ENCODE results near the gene PIP5K1B. TPM values are rescaled to one million over a fixed set of nuclear protein-coding genes. Genes with fewer than 3 reads are reported as not detected.

PIP5K1B gene
- total RNA-seq, 6 donors from 2014 or later = 22.4 to 76.8 (median 47.2) TPM

DNA sequence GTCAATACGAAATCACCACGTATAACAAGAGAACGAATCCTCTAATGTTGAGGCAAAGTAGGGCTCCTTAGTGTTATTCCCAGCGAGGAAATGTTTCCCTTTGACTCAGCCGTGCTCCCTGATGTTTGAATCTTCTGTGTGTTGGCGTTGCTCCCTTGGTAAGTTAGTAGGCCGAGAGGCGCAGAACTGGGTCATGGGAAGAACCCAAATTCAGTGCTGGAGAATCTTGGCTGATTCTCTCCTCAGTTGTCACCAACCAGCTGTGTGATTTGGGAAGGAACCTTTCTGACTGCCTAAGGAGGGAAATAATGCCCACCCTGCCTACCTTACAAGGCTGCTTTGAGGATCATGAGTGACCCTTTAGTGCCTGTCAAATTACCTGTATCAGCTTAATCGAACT is 286.4 kb downstream of the PIP5K1B start:
- ATAC-seq (ENCODE audit: low FRiP score in 2 of 2) = no peak
- DNase-seq = no peak
- WGBS, 2 donors = 86 to 91% methylated on average over 9 of the region's 9 CpGs
- no peaks in the 10 kb centered on the region for H3K27me3 ChIP-seq
- H3K9me3 ChIP-seq = no peaks in the 10 kb centered on the region
- H3K27ac ChIP-seq = no peak overlapping the region
- H3K4me1 ChIP-seq = no peaks in the 10 kb centered on the region
- H3K4me3 ChIP-seq = no peak overlapping the region
- peaks cover 0 to 4% (median 0%) of the 10 kb centered on the region in 4 donors for H3K36me3 ChIP-seq
- TF ChIP-seq POLR2A (IDR thresholded peaks at IDR 0.05) = no peak

DNA sequence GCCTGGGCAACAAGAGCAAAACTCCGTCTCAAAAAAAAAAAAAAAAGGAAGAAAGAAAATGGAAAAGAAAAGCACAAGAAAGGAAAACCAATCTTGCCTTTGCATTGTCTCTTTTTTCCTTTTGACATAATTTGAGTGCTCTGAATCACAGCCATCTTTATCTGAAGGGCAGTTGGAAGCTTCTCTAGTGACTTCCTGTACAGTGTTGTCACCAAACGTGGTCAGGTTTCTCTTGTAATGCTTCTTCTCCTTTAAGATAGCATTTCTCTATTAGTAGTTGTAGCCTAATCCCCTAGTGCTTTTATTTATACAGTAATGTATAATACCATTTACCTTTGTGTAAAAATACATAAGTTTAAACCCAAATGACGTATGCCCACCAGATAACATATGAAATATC is 290.7 kb downstream of the PIP5K1B start:
- H3K4me3 ChIP-seq = no peak overlapping the region
- peak overlapping the region; percentile 27 to 70 (median 39) for H3K27ac ChIP-seq
- H3K27me3 ChIP-seq = no peaks in the 10 kb centered on the region
- peaks cover 0 to 4% (median 0%) of the 10 kb centered on the region in 4 donors for H3K36me3 ChIP-seq
- WGBS, 2 donors = 52 to 63% methylated on average over 3 of the region's 3 CpGs
- TF ChIP-seq POLR2AphosphoS5 (IDR thresholded peaks at IDR 0.05) (no peak), EP300 (IDR thresholded peaks at IDR 0.05) (no peak), POLR2A (IDR thresholded peaks at IDR 0.05) (no peak)
- TF ChIP-seq, protein P1, sequence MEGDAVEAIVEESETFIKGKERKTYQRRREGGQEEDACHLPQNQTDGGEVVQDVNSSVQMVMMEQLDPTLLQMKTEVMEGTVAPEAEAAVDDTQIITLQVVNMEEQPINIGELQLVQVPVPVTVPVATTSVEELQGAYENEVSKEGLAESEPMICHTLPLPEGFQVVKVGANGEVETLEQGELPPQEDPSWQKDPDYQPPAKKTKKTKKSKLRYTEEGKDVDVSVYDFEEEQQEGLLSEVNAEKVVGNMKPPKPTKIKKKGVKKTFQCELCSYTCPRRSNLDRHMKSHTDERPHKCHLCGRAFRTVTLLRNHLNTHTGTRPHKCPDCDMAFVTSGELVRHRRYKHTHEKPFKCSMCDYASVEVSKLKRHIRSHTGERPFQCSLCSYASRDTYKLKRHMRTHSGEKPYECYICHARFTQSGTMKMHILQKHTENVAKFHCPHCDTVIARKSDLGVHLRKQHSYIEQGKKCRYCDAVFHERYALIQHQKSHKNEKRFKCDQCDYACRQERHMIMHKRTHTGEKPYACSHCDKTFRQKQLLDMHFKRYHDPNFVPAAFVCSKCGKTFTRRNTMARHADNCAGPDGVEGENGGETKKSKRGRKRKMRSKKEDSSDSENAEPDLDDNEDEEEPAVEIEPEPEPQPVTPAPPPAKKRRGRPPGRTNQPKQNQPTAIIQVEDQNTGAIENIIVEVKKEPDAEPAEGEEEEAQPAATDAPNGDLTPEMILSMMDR (IDR thresholded peaks at IDR 0.05) = no peak
- ATAC-seq (ENCODE audit: low FRiP score in 2 of 2) (no peak), DNase-seq (no peak)
- H3K9me3 ChIP-seq = no peaks in the 10 kb centered on the region
- peaks cover 0 to 16% (median 6%) of the 10 kb centered on the region in 4 donors for H3K4me1 ChIP-seq

DNA sequence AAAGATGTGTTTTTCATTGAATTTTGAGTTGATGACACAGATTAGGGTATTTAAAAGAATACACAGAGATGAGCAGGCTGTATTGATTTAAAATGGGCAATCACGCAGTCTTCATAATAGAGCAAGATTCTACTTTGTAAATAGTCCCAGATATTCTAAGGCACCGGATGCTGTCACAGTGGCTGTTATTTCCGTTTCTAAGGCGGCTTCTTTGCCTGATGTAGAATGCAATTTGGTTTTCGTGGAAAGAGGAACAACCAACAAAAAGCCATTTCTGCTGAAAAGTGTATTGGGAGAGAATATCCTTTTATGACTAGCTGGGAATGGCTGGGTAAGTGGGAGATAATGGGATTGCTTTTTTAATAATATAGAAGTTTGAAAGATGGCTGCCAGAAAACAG is 291.4 kb downstream of the PIP5K1B start:
- Histone ChIP-seq H3K4me1 (peaks cover 0 to 16% (median 6%) of the 10 kb centered on the region in 4 donors), H3K36me3 (peaks cover 0 to 2% (median 0%) of the 10 kb centered on the region in 4 donors), H3K27ac (peak overlapping the region; percentile 31 to 70 (median 48)), H3K9me3 (no peaks in the 10 kb centered on the region), H3K4me3 (peak overlapping the region in 1 of 4 donors; percentile 23), H3K27me3 (no peaks in the 10 kb centered on the region)
- 54 to 61% methylated on average over 5 of the region's 5 CpGs for WGBS, 2 donors
- DNase-seq = no peak
- TF ChIP-seq EP300 (IDR thresholded peaks at IDR 0.05) (no peak), POLR2AphosphoS5 (IDR thresholded peaks at IDR 0.05) (no peak), POLR2A (IDR thresholded peaks at IDR 0.05) (no peak)
- TF ChIP-seq, protein P1 (IDR thresholded peaks at IDR 0.05) = no peak
- peak in 1 of 2 donors; percentile 54 for ATAC-seq (ENCODE audit: low FRiP score in 2 of 2)

DNA sequence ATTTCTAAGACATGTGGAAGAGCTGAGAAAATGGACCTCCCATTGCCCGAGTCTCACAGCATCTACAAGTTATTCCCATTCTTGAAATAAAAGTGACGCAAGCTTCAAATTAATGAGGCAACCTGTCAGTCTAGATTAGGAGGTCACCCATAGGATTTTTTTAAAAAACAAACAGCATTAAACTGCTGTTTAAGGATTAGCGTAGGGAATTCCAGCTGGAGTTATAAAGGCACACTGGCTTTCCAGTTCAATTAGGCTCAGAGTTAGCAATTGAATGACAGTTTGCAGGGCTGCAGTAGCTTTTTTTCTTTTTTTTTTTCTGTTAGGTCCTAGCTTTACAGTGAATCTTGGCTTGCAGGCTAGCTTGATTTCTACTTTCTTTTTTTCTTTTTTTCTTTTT is 292.6 kb downstream of the PIP5K1B start:
- TF ChIP-seq POLR2AphosphoS5 (IDR thresholded peaks at IDR 0.05) (no peak), POLR2A (IDR thresholded peaks at IDR 0.05) (no peak), EP300 (IDR thresholded peaks at IDR 0.05) (no peak)
- TF ChIP-seq, protein P1 (IDR thresholded peaks at IDR 0.05) = no peak
- ATAC-seq (ENCODE audit: low FRiP score in 2 of 2) = no peak
- no peak for DNase-seq
- WGBS, 2 donors = 68 to 73% methylated on average over 3 of the region's 3 CpGs
- Histone ChIP-seq H3K9me3 (no peaks in the 10 kb centered on the region), H3K27me3 (no peaks in the 10 kb centered on the region), H3K36me3 (no peaks in the 10 kb centered on the region), H3K4me3 (no peak overlapping the region), H3K27ac (peak overlapping the region in 2 of 4 donors; percentile 36 to 70), H3K4me1 (peaks cover 0 to 16% (median 6%) of the 10 kb centered on the region in 4 donors)

DNA sequence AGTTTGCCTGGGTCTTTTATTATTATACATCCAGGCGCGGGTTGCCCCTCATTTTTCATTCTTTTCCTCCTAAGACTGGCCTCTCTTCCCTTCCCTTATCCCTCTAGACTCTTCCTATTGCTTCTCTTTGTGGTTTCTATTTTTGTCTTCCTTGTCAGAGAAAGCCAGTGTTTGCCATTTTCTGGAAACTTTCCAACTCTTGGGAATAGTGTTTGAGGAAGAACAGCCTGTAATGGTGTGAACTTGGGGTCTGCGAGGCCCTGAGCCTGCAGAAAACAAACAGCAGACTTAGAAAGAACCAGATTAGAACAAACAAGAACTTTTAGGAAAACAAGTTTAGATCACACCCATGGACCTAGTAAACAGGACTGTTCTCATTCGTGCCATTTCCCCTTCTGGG is 293.3 kb downstream of the PIP5K1B start:
- 49 to 53% methylated on average over 4 of the region's 4 CpGs for WGBS, 2 donors

More for the DNA sequence above, 293.3 kb downstream of the PIP5K1B start:
- H3K36me3 ChIP-seq = no peaks in the 10 kb centered on the region
- H3K9me3 ChIP-seq = no peaks in the 10 kb centered on the region
- H3K27ac ChIP-seq = peak overlapping the region; percentile 2 to 70 (median 42)
- ATAC-seq (ENCODE audit: low FRiP score in 2 of 2) = no peak
- TF ChIP-seq, protein P1 (IDR thresholded peaks at IDR 0.05) = no peak
- TF ChIP-seq POLR2AphosphoS5 (IDR thresholded peaks at IDR 0.05) (no peak), POLR2A (IDR thresholded peaks at IDR 0.05) (no peak), EP300 (IDR thresholded peaks at IDR 0.05) (no peak)
- DNase-seq = no peak
- H3K4me1 ChIP-seq = peaks cover 0 to 16% (median 6%) of the 10 kb centered on the region in 4 donors
- no peak overlapping the region for H3K4me3 ChIP-seq
- no peaks in the 10 kb centered on the region for H3K27me3 ChIP-seq
